ENCODE data around the gene SULF2. TPM values are rescaled to one million over a fixed set of nuclear protein-coding genes. Genes with fewer than 3 reads are reported as not detected.

SULF2 gene
- total RNA-seq, 1 experiment from 2014 or later: 66.1 TPM

- no peak for TF ChIP-seq CTCF (IDR thresholded peaks at IDR 0.05; ENCODE audit: insufficient read depth in 1 of 2, low read depth in 1 of 2, low read length in 1 of 2, severe bottlenecking in 1 of 2, unreplicated experiment in 1 of 2)
- Histone ChIP-seq H3K36me3 (ENCODE audit: control insufficient read depth, insufficient read depth, low read length) (no peaks in the 10 kb centered on the region), H3K27me3 (replicated peaks; ENCODE audit: control insufficient read depth, insufficient read depth, low read length) (no peaks in the 10 kb centered on the region), H3K9me3 (no peaks in the 10 kb centered on the region), H3K4me3 (ENCODE audit: low read depth, low read length) (no peak overlapping the region), H3K4me1 (0 out of 2 replicates have a peak, but pooled peaks cover 4% of the 10 kb centered on the region)
- DNase-seq: no peak
- ChIA-PET CTCF (no interaction called here), POLR2A (no interaction called here)
- H3K4me3 Mint-ChIP-seq (ENCODE audit: unreplicated experiment): no peak overlapping the region
- no peaks in the 10 kb centered on the region for H3K27me3 Mint-ChIP-seq (ENCODE audit: insufficient read depth, unreplicated experiment)
- no peaks in the 10 kb centered on the region for H3K9me3 Mint-ChIP-seq (ENCODE audit: unreplicated experiment)
- H3K27ac Mint-ChIP-seq (ENCODE audit: unreplicated experiment): no peak overlapping the region
- BruUV-seq (replicated peaks): no TSS peak
- H3K36me3 Mint-ChIP-seq (ENCODE audit: insufficient read depth, unreplicated experiment): no peaks in the 10 kb centered on the region
- intact Hi-C loops (cut with micrococcal nuclease; ENCODE audit: unreplicated experiment): no loop called here
- no peaks in the 10 kb centered on the region for H3K4me1 Mint-ChIP-seq (ENCODE audit: low read depth, unreplicated experiment)
These were observed 85.0 kb downstream of the SULF2 start for GRCh38 chr20:47700327-47700726.

GRCh38 chr20:47699818-47700217 is 85.5 kb downstream of the SULF2 start:
- POLR2A ChIA-PET: no interaction called here

GRCh38 chr20:47698142-47698541 is 87.1 kb downstream of the SULF2 start:
- no peaks in the 10 kb centered on the region for H3K9me3 Mint-ChIP-seq (ENCODE audit: unreplicated experiment)
- H3K27ac Mint-ChIP-seq (ENCODE audit: unreplicated experiment): no peak overlapping the region
- no peaks in the 10 kb centered on the region for H3K4me1 Mint-ChIP-seq (ENCODE audit: low read depth, unreplicated experiment)
- intact Hi-C loops (cut with micrococcal nuclease; ENCODE audit: unreplicated experiment): no loop called here
- DNase-seq: no peak
- Histone ChIP-seq H3K27me3 (replicated peaks; ENCODE audit: control insufficient read depth, insufficient read depth, low read length) (no peaks in the 10 kb centered on the region), H3K36me3 (ENCODE audit: control insufficient read depth, insufficient read depth, low read length) (no peaks in the 10 kb centered on the region), H3K4me3 (ENCODE audit: low read depth, low read length) (no peak overlapping the region), H3K9me3 (no peaks in the 10 kb centered on the region), H3K4me1 (no peaks in the 10 kb centered on the region)
- BruUV-seq (replicated peaks): no TSS peak
- no peaks in the 10 kb centered on the region for H3K36me3 Mint-ChIP-seq (ENCODE audit: insufficient read depth, unreplicated experiment)
- TF ChIP-seq CTCF (IDR thresholded peaks at IDR 0.05; ENCODE audit: insufficient read depth in 1 of 2, low read depth in 1 of 2, low read length in 1 of 2, severe bottlenecking in 1 of 2, unreplicated experiment in 1 of 2): no peak
- ChIA-PET POLR2A (no interaction called here), CTCF (no interaction called here)
- no peak overlapping the region for H3K4me3 Mint-ChIP-seq (ENCODE audit: unreplicated experiment)
- no peaks in the 10 kb centered on the region for H3K27me3 Mint-ChIP-seq (ENCODE audit: insufficient read depth, unreplicated experiment)

More at GRCh38 chr20:47699818-47700217, 85.5 kb downstream of the SULF2 start:
- H3K36me3 Mint-ChIP-seq (ENCODE audit: insufficient read depth, unreplicated experiment): no peaks in the 10 kb centered on the region
- H3K9me3 ChIP-seq: no peaks in the 10 kb centered on the region
- H3K4me1 Mint-ChIP-seq (ENCODE audit: low read depth, unreplicated experiment): no peaks in the 10 kb centered on the region
- H3K4me1 ChIP-seq: 0 out of 2 replicates have a peak, but pooled peaks cover 4% of the 10 kb centered on the region
- H3K27ac Mint-ChIP-seq (ENCODE audit: unreplicated experiment): no peak overlapping the region
- H3K27me3 Mint-ChIP-seq (ENCODE audit: insufficient read depth, unreplicated experiment): no peaks in the 10 kb centered on the region
- intact Hi-C loops (cut with micrococcal nuclease; ENCODE audit: unreplicated experiment): no loop called here
- no peaks in the 10 kb centered on the region for H3K9me3 Mint-ChIP-seq (ENCODE audit: unreplicated experiment)
- no peak overlapping the region for H3K4me3 ChIP-seq (ENCODE audit: low read depth, low read length)
- H3K36me3 ChIP-seq (ENCODE audit: control insufficient read depth, insufficient read depth, low read length): no peaks in the 10 kb centered on the region
- no peak for DNase-seq
- TF ChIP-seq CTCF (IDR thresholded peaks at IDR 0.05; ENCODE audit: insufficient read depth in 1 of 2, low read depth in 1 of 2, low read length in 1 of 2, severe bottlenecking in 1 of 2, unreplicated experiment in 1 of 2): no peak
- no TSS peak for BruUV-seq (replicated peaks)
- CTCF ChIA-PET: no interaction called here
- no peak overlapping the region for H3K4me3 Mint-ChIP-seq (ENCODE audit: unreplicated experiment)
- no peaks in the 10 kb centered on the region for H3K27me3 ChIP-seq (replicated peaks; ENCODE audit: control insufficient read depth, insufficient read depth, low read length)

Data from Caco-2 (cell line).